Measurements from ENCODE around the gene FRS3. TPM values are rescaled to one million over a fixed set of nuclear protein-coding genes. Genes with fewer than 3 reads are reported as not detected.
A peak's percentile ranks its signal among the peaks of the same experiment; 100 is the strongest.

Gene FRS3
- total and polyA plus RNA-seq, 2 of the 13 experiments (the other 11 are each of a cell fraction or from before 2014, with no cell fraction given): 3.0 to 7.4 TPM

DNA sequence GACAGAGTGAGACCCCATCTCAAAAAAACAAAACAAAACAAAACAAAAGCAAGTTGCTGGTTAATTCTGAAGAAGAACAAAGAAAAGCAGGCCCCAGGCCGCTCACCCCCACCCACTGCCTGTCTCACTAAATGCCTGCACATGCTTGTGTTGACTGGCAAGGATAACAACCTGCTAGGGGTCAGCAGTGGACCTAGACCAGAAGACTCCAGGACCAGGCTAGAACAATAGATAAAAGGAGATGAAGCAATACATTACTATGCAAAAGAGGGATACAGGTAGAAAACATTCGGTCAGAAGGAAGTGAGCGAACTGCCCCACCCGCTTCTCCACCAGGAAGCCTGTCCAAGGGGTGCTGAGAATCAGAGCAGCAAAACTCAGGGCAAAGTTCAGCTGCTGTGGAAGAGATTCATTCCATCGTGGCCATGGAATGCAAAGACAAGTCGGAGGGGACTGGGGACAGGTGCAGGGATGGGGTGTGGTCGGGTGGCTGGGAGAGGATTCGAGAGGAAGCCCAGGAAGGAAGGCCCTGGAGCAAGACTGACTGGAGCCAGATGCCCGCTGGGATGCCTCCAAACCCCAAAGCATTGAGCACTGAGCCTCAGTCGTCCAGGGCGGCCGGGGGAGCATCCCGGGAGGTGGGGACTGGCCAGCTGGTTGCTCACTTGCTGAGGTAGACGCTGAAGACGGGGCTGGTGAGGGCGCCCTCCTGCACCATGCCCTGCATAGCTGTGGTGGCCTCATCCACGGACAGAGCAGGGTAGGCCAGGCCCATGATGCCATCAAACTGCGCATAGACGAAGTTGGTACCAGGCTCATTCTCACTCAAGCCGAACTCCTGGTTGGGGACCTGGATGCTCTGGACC lies 37.8 kb downstream of the FRS3 start (continued):
- TF ChIP-seq, protein P1, sequence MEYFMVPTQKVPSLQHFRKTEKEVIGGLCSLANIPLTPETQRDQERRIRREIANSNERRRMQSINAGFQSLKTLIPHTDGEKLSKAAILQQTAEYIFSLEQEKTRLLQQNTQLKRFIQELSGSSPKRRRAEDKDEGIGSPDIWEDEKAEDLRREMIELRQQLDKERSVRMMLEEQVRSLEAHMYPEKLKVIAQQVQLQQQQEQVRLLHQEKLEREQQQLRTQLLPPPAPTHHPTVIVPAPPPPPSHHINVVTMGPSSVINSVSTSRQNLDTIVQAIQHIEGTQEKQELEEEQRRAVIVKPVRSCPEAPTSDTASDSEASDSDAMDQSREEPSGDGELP (IDR thresholded peaks at IDR 0.05; ENCODE audit: borderline replicate concordance, low read depth): peak; percentile 41; the same call in 1 of the 2 replicates
- TF ChIP-seq SNAPC2 (CRISPR knock-in tag; IDR thresholded peaks at IDR 0.05) (peak; percentile 77; the same call in 1 of the 2 replicates), HMGA1 (CRISPR knock-in tag; conservative IDR thresholded peaks at IDR 0.05) (no peak), ZNF333 (CRISPR knock-in tag; IDR thresholded peaks at IDR 0.05; ENCODE audit: borderline replicate concordance) (no peak), ATF7 (IDR thresholded peaks at IDR 0.05) (no peak), ATF7 (CRISPR knock-in tag; IDR thresholded peaks at IDR 0.05) (no peak), ZNF564 (CRISPR knock-in tag; IDR thresholded peaks at IDR 0.05) (0 out of 2 replicates have a peak, but pooled peaks have one; percentile 2), TARDBP (CRISPR knock-in tag; IDR thresholded peaks at IDR 0.05) (peak; percentile 61; the same call in 1 of the 2 replicates), ZNF367 (CRISPR knock-in tag; IDR thresholded peaks at IDR 0.05; ENCODE audit: borderline replicate concordance) (no peak), SNAI1 (CRISPR knock-in tag; IDR thresholded peaks at IDR 0.05; ENCODE audit: borderline replicate concordance) (no peak; the same call in 1 of the 2 replicates)
- TF ChIP-seq, protein P2, sequence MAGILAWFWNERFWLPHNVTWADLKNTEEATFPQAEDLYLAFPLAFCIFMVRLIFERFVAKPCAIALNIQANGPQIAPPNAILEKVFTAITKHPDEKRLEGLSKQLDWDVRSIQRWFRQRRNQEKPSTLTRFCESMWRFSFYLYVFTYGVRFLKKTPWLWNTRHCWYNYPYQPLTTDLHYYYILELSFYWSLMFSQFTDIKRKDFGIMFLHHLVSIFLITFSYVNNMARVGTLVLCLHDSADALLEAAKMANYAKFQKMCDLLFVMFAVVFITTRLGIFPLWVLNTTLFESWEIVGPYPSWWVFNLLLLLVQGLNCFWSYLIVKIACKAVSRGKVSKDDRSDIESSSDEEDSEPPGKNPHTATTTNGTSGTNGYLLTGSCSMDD (CRISPR knock-in tag; IDR thresholded peaks at IDR 0.05): no peak
- TF ChIP-seq, protein P3, sequence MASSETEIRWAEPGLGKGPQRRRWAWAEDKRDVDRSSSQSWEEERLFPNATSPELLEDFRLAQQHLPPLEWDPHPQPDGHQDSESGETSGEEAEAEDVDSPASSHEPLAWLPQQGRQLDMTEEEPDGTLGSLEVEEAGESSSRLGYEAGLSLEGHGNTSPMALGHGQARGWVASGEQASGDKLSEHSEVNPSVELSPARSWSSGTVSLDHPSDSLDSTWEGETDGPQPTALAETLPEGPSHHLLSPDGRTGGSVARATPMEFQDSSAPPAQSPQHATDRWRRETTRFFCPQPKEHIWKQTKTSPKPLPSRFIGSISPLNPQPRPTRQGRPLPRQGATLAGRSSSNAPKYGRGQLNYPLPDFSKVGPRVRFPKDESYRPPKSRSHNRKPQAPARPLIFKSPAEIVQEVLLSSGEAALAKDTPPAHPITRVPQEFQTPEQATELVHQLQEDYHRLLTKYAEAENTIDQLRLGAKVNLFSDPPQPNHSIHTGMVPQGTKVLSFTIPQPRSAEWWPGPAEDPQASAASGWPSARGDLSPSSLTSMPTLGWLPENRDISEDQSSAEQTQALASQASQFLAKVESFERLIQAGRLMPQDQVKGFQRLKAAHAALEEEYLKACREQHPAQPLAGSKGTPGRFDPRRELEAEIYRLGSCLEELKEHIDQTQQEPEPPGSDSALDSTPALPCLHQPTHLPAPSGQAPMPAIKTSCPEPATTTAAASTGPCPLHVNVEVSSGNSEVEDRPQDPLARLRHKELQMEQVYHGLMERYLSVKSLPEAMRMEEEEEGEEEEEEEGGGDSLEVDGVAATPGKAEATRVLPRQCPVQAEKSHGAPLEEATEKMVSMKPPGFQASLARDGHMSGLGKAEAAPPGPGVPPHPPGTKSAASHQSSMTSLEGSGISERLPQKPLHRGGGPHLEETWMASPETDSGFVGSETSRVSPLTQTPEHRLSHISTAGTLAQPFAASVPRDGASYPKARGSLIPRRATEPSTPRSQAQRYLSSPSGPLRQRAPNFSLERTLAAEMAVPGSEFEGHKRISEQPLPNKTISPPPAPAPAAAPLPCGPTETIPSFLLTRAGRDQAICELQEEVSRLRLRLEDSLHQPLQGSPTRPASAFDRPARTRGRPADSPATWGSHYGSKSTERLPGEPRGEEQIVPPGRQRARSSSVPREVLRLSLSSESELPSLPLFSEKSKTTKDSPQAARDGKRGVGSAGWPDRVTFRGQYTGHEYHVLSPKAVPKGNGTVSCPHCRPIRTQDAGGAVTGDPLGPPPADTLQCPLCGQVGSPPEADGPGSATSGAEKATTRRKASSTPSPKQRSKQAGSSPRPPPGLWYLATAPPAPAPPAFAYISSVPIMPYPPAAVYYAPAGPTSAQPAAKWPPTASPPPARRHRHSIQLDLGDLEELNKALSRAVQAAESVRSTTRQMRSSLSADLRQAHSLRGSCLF (CRISPR knock-in tag; IDR thresholded peaks at IDR 0.05; ENCODE audit: borderline replicate concordance): no peak
- TF ChIP-seq, protein P4, sequence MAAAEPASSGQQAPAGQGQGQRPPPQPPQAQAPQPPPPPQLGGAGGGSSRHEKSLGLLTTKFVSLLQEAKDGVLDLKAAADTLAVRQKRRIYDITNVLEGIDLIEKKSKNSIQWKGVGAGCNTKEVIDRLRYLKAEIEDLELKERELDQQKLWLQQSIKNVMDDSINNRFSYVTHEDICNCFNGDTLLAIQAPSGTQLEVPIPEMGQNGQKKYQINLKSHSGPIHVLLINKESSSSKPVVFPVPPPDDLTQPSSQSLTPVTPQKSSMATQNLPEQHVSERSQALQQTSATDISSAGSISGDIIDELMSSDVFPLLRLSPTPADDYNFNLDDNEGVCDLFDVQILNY (CRISPR knock-in tag; conservative IDR thresholded peaks at IDR 0.05): no peak
- TF ChIP-seq, protein P5, sequence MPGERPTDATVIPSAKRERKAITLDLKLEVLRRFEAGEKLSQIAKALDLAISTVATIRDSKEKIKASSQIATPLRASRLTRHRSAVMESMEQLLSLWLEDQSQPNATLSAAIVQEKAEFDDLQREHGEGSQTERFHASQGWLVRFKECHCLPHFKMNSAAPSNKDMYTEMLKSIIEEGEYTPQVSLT (CRISPR knock-in tag; IDR thresholded peaks at IDR 0.05; ENCODE audit: borderline replicate concordance, low read depth): no peak
